Uterus (tissue), 4 donors: ENCODE results near the gene AP3B1. TPM values are rescaled to one million over a fixed set of nuclear protein-coding genes. Genes with fewer than 3 reads are reported as not detected.

Experiments used
- DNase-seq, 2 donors: peaks; one replicate each; pipeline ENCODE4 v3.0.0-alpha.2; 2019 to 2020
- H3K27ac ChIP-seq, 2 donors: fragments of 200-600 bp; sonication (generic); 1 replicate in 1 of 2; 2 replicates in 1 of 2; pipeline ENCODE4 v1.5.1; 2016 to 2018
- H3K27me3 ChIP-seq, 2 donors: fragments of 200-600 bp; sonication (generic); one replicate each; pipeline ENCODE4 v1.5.1; 2018 to 2019; ENCODE audit warnings: control low read depth in 1 of 2
- H3K36me3 ChIP-seq, 2 donors: fragments of 200-600 bp; sonication (generic); one replicate each; pipeline ENCODE4 v1.5.1; 2019; ENCODE audit warnings: control low read depth in 1 of 2
- H3K4me1 ChIP-seq, 2 donors: fragments of 200-600 bp; sonication (generic); one replicate each; pipeline ENCODE4 v1.5.1; 2018 to 2019; ENCODE audit warnings: control low read depth in 1 of 2
- H3K4me3 ChIP-seq, 2 donors: fragments of 200-600 bp; sonication (generic); 1 replicate in 1 of 2; 2 replicates in 1 of 2; pipeline ENCODE4 v1.5.1; 2018 to 2019; ENCODE audit warnings: mild to moderate bottlenecking in 1 of 2
- H3K9me3 ChIP-seq, 2 donors: fragments of 200-600 bp; sonication (generic); one replicate each; pipeline ENCODE4 v1.5.1; 2019; ENCODE audit warnings: control low read depth in 1 of 2
- POLR2A ChIP-seq, 2 donors: fragments of 450-650 bp; IDR thresholded peaks; one replicate each; pipeline ENCODE4 v1.6.1; 2016; ENCODE audit warnings: antibody characterized with exemption in 2 of 2, mild to moderate bottlenecking in 1 of 2, moderate library complexity in 1 of 2
- intact Hi-C: fragments of 100-400 bp; cut with DNase I; formaldehyde crosslinking; loops from one replicate; pipeline ENCODE4 v1.15.1; 2023; ENCODE audit warnings: low total_unique reads
- total RNA-seq, 4 donors: library from RNA; depleted of rRNA in 3 of 4; stranded (reverse); fragments of >200 nt in 3 of 4; gene quantifications; one replicate each; pipeline versions ENCODE4 v1.1.0 to v1.2.4, GENCODE V29; 2014 to 2023
- TF ChIP-seq, protein P1 (sequence below), 4 experiments: fragments of 200-600 bp in 2 of 4; fragments of 450-650 bp in 2 of 4; sonication (generic) in 2 of 4; IDR thresholded peaks; one replicate each; pipeline ENCODE4 v1.5.1; 2016 to 2019; ENCODE audit warnings: antibody characterized with exemption in 4 of 4, mild to moderate bottlenecking in 2 of 4, moderate library complexity in 1 of 4
- donor health status: DM: yes; HTN: yes; CAD: no.

Gene AP3B1
- total RNA-seq, 4 donors from 2014 or later = 15.9 to 67.1 (median 33.4) TPM

DNA sequence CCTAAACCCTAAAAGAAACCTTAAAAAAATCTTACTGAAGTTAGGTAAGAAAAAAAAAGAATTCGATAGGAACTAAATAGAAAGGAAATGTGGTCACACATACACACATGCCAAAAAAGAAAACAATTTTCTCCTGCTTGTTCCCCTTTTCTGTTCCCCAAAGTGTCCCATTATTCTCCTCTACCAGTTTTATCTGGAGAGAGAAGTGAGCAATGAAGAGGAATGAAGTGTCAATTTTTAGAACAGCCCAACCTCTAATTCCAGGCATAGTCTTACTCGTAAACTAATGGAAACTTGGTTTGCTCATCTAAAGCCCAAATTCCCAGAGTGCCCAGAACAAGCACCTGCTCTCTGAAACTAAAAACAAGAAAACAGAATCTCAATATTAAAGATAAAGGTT, 26.1 kb downstream of the AP3B1 start:
- no peak for TF ChIP-seq POLR2A (IDR thresholded peaks at IDR 0.05)
- TF ChIP-seq, protein P1, sequence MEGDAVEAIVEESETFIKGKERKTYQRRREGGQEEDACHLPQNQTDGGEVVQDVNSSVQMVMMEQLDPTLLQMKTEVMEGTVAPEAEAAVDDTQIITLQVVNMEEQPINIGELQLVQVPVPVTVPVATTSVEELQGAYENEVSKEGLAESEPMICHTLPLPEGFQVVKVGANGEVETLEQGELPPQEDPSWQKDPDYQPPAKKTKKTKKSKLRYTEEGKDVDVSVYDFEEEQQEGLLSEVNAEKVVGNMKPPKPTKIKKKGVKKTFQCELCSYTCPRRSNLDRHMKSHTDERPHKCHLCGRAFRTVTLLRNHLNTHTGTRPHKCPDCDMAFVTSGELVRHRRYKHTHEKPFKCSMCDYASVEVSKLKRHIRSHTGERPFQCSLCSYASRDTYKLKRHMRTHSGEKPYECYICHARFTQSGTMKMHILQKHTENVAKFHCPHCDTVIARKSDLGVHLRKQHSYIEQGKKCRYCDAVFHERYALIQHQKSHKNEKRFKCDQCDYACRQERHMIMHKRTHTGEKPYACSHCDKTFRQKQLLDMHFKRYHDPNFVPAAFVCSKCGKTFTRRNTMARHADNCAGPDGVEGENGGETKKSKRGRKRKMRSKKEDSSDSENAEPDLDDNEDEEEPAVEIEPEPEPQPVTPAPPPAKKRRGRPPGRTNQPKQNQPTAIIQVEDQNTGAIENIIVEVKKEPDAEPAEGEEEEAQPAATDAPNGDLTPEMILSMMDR (IDR thresholded peaks at IDR 0.05) = no peak
- H3K4me1 ChIP-seq = no peaks in the 10 kb centered on the region
- H3K27me3 ChIP-seq = no peaks in the 10 kb centered on the region
- no peak overlapping the region for H3K27ac ChIP-seq
- no peak overlapping the region for H3K4me3 ChIP-seq
- intact Hi-C loops = no loop called here
- H3K36me3 ChIP-seq = no peaks in the 10 kb centered on the region
- no peak for DNase-seq
- no peaks in the 10 kb centered on the region for H3K9me3 ChIP-seq

DNA sequence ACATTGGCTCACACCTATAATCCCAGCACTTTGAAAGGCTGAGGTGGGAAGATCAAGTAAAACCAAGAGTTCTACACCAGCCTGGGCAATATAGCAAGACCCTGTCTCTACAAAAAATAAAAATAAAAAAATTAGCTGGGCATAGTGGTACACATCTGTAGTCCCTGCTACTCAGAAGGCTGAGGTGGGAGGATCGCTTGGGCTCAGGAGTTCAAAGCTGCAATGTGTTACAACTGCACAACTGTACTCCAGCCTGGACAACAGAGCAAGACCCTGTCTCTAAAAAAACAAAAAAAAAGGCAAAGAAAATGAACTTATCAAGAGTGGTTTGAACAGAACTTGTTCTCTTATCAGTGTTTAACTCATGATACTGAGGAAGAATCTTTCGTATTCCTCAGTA, 29.3 kb downstream of the AP3B1 start:
- Histone ChIP-seq H3K27me3 (no peaks in the 10 kb centered on the region), H3K36me3 (no peaks in the 10 kb centered on the region), H3K9me3 (no peaks in the 10 kb centered on the region), H3K4me1 (no peaks in the 10 kb centered on the region), H3K27ac (no peak overlapping the region), H3K4me3 (no peak overlapping the region)
- DNase-seq = no peak
- TF ChIP-seq POLR2A (IDR thresholded peaks at IDR 0.05) = no peak
- TF ChIP-seq, protein P1 (IDR thresholded peaks at IDR 0.05) = no peak
- intact Hi-C loops = no loop called here

DNA sequence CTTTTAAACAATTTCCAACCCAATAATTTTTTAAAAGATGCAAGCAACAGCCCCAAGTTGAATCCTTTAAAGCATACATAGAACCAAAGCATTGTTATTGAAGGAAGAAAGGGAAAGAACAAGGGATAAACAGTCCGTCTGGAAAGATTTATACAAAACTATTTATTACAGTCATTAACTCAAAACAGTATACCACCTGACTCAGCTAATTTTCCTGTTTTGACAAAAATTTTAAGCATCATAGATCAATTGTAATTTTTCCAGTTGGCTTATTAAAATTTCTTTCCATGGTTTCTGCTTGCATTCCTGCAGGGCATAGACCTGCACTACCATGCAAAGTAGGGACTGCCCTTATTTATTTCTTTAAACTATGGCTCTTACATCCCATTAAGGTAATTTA, 29.9 kb downstream of the AP3B1 start:
- Histone ChIP-seq H3K27me3 (no peaks in the 10 kb centered on the region), H3K4me3 (no peak overlapping the region), H3K9me3 (no peaks in the 10 kb centered on the region), H3K27ac (no peak overlapping the region), H3K36me3 (no peaks in the 10 kb centered on the region), H3K4me1 (no peaks in the 10 kb centered on the region)
- intact Hi-C loops = no loop called here
- no peak for DNase-seq
- TF ChIP-seq, protein P1 (IDR thresholded peaks at IDR 0.05) = no peak
- no peak for TF ChIP-seq POLR2A (IDR thresholded peaks at IDR 0.05)

DNA sequence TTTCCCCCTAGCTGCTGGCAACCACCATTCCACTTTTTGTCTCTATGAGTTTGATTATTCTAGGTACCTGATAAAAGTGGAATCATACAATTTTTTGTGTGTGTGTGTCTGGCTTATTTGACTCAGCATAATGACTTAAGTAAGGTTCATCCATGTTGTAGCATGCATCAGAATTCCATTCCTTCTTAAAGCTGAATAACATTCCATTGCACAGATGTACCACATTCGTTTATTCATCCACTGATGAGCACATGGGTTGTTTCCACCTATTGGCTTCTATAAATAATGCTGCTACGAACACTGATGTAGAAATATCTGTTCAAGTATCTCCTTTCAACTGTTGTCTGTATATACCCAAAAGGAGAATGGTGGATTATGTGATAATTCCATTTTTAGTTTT, 33.7 kb downstream of the AP3B1 start:
- intact Hi-C loops = no loop called here
- Histone ChIP-seq H3K36me3 (peaks cover 0 to 3% of the 10 kb centered on the region in 2 donors), H3K27me3 (no peaks in the 10 kb centered on the region), H3K27ac (no peak overlapping the region), H3K4me1 (no peaks in the 10 kb centered on the region), H3K9me3 (no peaks in the 10 kb centered on the region), H3K4me3 (no peak overlapping the region)
- DNase-seq = no peak
- TF ChIP-seq POLR2A (IDR thresholded peaks at IDR 0.05) = no peak
- TF ChIP-seq, protein P1 (IDR thresholded peaks at IDR 0.05) = no peak

DNA sequence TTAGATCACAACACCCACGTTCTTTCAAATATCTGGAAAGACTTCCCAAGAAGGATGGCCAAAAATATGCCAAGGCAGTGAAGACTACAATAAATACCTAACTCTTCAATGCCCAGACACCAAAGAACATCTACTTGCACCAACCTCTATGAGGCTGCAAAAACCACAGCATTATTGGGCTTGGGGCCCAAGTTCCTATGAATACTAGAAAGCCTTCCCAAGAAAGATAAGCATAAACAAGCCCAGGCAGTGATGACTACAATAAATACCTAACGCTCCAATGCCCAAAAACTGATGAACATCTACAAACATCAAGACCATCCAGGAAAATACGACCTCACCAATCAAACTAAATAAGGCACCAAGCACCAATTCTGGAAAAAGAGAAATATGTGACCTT, 41.3 kb downstream of the AP3B1 start:
- H3K4me3 ChIP-seq = no peak overlapping the region
- no peaks in the 10 kb centered on the region for H3K9me3 ChIP-seq
- intact Hi-C loops = no loop called here
- H3K27me3 ChIP-seq = no peaks in the 10 kb centered on the region
- TF ChIP-seq, protein P1 (IDR thresholded peaks at IDR 0.05) = no peak
- no peak for TF ChIP-seq POLR2A (IDR thresholded peaks at IDR 0.05)
- no peak overlapping the region for H3K27ac ChIP-seq
- no peaks in the 10 kb centered on the region for H3K4me1 ChIP-seq
- DNase-seq = no peak
- H3K36me3 ChIP-seq = peaks cover 0 to 4% of the 10 kb centered on the region in 2 donors
